Vagina (tissue), 2 donors: ENCODE measurements around the gene WDR7.

ENCODE experiments used
- POLR2A ChIP-seq, 2 donors: fragments of 450-650 bp; IDR thresholded peaks; one replicate each; pipeline ENCODE4 v1.6.1; 2017; ENCODE audit warnings: antibody characterized with exemption in 2 of 2, mild to moderate bottlenecking in 2 of 2, moderate library complexity in 2 of 2
- TF ChIP-seq, protein P1 (sequence below), 3 experiments: fragments of 450-650 bp in 2 of 3; fragments of 200-600 bp in 1 of 3; sonication (generic) in 1 of 3; IDR thresholded peaks; one replicate each; pipeline ENCODE4 v1.5.1; 2017 to 2019; ENCODE audit warnings: antibody characterized with exemption in 3 of 3, mild to moderate bottlenecking in 2 of 3, moderate library complexity in 2 of 3

DNA sequence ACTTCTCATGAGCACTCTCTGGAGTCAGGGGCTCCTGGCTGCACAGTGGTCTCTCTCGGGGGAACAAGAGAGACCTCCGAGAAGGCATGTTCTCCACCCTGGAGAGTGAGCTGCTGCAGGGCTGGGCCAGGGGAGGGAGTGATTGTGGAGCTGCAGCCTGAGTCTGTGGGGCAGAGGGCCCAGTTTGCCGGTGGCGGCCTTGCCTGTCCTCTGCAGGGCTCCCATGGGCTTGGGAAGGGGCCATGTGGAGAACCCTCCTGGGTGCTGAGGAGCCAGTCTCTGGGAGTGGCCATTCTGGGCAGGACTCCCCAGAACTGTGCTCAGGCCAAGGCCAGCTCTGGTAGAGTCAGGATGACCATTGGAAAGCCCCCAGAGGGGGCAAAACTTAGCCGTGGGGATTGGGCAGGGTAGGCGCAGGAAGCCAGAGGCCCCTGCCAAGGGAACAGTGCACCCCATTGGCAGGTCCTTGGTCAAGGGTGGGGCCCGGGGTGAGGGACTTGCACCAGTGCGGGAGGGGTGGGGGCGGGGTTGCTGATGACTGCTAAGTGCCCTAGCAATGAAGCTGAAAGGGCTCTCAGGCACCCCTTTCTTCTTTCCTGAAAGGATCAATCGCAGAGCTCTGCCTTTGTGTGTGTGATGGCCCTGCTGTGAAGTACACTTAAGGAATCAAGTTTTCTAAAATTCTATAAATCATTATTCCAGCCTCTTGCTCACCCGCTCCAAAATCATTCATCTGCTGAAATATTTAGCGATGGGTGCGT lies 426.0 kb downstream of the WDR7 start:
- TF ChIP-seq, protein P1, sequence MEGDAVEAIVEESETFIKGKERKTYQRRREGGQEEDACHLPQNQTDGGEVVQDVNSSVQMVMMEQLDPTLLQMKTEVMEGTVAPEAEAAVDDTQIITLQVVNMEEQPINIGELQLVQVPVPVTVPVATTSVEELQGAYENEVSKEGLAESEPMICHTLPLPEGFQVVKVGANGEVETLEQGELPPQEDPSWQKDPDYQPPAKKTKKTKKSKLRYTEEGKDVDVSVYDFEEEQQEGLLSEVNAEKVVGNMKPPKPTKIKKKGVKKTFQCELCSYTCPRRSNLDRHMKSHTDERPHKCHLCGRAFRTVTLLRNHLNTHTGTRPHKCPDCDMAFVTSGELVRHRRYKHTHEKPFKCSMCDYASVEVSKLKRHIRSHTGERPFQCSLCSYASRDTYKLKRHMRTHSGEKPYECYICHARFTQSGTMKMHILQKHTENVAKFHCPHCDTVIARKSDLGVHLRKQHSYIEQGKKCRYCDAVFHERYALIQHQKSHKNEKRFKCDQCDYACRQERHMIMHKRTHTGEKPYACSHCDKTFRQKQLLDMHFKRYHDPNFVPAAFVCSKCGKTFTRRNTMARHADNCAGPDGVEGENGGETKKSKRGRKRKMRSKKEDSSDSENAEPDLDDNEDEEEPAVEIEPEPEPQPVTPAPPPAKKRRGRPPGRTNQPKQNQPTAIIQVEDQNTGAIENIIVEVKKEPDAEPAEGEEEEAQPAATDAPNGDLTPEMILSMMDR (IDR thresholded peaks at IDR 0.05) = no peak
- TF ChIP-seq POLR2A (IDR thresholded peaks at IDR 0.05) = no peak
